NCI-H748 (cell line): ENCODE measurements around the gene FBXL4.
"Not testable (repeated sequence)": the region's sequence is repeated elsewhere in the genome, so short reads cannot be mapped to it uniquely, and the experiment has no call there.

Experiments
- DNase-seq: peaks from one replicate; lab custom pipeline; 2025; ENCODE audit not compliant: unreplicated experiment; lab: John Stamatoyannopoulos, UW

The FBXL4 gene

GRCh38 chr6:98946266-98946878, 1.4 kb downstream of the FBXL4 start:
- no peak for DNase-seq

GRCh38 chr6:98945311-98946115, 2.2 kb downstream of the FBXL4 start:
- DNase-seq: no peak

- peak; percentile 19 for DNase-seq
These were observed 3.1 kb downstream of the FBXL4 start for GRCh38 chr6:98944598-98945081.

- no peak for DNase-seq
These were observed 3.6 kb downstream of the FBXL4 start for GRCh38 chr6:98944168-98944567.

GRCh38 chr6:98942263-98942803, 5.4 kb downstream of the FBXL4 start:
- DNase-seq: no peak

- no peak for DNase-seq
These were observed 6.4 kb downstream of the FBXL4 start for GRCh38 chr6:98941319-98941718.

- DNase-seq: no peak
These were observed 10.4 kb downstream of the FBXL4 start for GRCh38 chr6:98937351-98937750.

- no peak for DNase-seq
These were observed 15.4 kb downstream of the FBXL4 start for GRCh38 chr6:98932381-98932780.

- peak; percentile 28 for DNase-seq
These were observed 16.1 kb downstream of the FBXL4 start for GRCh38 chr6:98931696-98932095.

- DNase-seq: no peak
These were observed 18.2 kb downstream of the FBXL4 start for GRCh38 chr6:98929498-98930060.

- no peak for DNase-seq
These were observed 19.1 kb downstream of the FBXL4 start for GRCh38 chr6:98928688-98929087.

- DNase-seq: peak; percentile 17
These were observed 20.2 kb downstream of the FBXL4 start for GRCh38 chr6:98927534-98927933.

GRCh38 chr6:98925831-98926230, 21.9 kb downstream of the FBXL4 start:
- no peak for DNase-seq

- peak; percentile 6 for DNase-seq
These were observed 23.1 kb downstream of the FBXL4 start for GRCh38 chr6:98924647-98925046.

- DNase-seq: no peak
These were observed 26.8 kb downstream of the FBXL4 start for GRCh38 chr6:98920904-98921431.

- not testable (repeated sequence) for DNase-seq
These were observed 36.8 kb downstream of the FBXL4 start for GRCh38 chr6:98910946-98911345.

GRCh38 chr6:98909236-98909635, 38.5 kb downstream of the FBXL4 start:
- no peak for DNase-seq

- not testable (repeated sequence) for DNase-seq
These were observed 41.4 kb downstream of the FBXL4 start for GRCh38 chr6:98906342-98906741.

GRCh38 chr6:98905759-98906158, 42.0 kb downstream of the FBXL4 start:
- DNase-seq: no peak

GRCh38 chr6:98904096-98904495, 43.6 kb downstream of the FBXL4 start:
- DNase-seq: no peak

GRCh38 chr6:98900706-98901105, 47.0 kb downstream of the FBXL4 start:
- DNase-seq: no peak

- no peak for DNase-seq
These were observed 52.9 kb downstream of the FBXL4 start for GRCh38 chr6:98894810-98895209.
